Raji (cell line): ENCODE data around the gene BIN2.

Source experiments
- POLR2A ChIP-seq: IDR thresholded peaks from 2 replicates; pipeline ENCODE4 v1.6.1; 2011; ENCODE audit warnings: low read depth, low read length, control low read depth; ENCODE audit not compliant: insufficient read depth

Gene BIN2

DNA sequence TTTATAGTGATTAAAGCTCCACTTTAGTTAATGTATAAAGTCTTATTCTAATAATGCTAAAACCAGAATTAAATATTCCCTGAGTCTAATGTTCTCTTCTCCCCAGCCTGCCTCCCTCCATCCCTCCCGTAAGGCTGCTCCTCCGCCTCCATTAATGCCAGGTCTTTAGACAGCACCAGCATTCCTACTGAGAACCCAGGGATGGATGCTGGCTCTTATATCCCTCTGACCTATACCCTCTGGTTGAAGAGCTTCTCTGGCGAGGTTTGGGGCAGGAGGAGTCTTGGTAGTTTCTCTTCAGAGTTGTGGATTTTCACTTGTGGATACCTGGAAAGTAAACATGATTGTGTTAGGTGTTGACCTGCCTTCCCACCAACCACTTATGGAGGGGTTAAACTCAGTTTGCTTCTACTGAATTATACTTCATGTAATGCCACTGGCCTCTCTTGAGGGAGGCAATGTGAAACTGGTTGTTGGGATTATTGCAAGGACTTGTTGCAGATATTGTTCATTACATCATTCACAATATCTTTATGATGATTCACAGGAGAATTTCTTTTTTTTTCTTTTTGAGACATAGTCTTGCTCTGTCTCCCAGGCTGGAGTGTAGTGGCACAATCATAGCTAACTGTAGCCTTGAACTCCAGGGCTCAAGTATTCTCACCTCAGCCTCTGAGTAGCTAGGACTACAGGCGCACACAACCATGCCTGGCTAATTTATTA, 42.6 kb downstream of the BIN2 start:
- no peak for TF ChIP-seq POLR2A

DNA sequence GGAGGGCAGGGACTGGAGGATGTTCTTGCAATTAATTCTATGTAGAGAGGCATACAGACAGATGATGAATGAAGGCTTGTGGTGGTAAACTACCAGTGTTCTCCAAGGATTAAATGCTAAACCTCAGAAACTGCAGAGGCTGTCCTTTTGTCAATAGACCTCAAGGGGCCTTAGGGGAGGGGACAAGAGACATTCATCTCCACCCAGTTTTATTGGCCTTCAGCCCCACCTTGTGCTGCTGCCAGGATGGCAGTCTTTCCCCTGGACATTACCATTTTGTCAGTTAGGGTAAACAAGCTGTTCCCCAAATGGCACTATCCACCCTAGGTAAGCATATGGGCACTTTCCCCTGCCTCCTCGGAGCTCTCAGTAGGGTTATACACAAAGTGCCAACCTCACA, 48.9 kb downstream of the BIN2 start:
- TF ChIP-seq POLR2A = no peak

DNA sequence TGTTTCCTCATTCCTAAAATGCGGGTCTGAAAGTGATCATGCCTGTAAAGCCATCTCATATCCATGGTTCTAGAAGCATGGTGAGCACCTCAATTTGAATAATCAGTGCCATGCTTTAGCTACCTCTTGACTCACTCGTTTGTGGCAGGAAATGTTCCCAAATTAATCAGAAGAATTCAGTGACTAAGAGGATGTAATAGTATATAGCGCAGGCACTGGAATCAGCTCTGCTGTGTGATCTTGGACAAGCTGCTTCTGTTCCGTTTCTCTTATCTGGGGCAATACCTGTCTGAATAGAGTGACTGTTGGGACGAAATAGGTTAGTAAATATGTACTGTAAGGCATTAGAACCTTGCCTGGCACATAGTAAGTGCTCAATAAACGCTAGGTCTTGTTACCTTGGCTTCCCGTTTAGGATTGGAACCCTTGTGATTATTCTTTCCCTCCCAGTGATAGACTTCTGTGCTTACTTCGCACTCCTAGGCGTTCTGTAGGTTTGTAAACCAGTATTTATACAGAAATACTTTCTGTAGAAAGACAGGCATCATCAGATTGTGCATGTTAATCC, 52.9 kb downstream of the BIN2 start:
- TF ChIP-seq POLR2A = no peak

DNA sequence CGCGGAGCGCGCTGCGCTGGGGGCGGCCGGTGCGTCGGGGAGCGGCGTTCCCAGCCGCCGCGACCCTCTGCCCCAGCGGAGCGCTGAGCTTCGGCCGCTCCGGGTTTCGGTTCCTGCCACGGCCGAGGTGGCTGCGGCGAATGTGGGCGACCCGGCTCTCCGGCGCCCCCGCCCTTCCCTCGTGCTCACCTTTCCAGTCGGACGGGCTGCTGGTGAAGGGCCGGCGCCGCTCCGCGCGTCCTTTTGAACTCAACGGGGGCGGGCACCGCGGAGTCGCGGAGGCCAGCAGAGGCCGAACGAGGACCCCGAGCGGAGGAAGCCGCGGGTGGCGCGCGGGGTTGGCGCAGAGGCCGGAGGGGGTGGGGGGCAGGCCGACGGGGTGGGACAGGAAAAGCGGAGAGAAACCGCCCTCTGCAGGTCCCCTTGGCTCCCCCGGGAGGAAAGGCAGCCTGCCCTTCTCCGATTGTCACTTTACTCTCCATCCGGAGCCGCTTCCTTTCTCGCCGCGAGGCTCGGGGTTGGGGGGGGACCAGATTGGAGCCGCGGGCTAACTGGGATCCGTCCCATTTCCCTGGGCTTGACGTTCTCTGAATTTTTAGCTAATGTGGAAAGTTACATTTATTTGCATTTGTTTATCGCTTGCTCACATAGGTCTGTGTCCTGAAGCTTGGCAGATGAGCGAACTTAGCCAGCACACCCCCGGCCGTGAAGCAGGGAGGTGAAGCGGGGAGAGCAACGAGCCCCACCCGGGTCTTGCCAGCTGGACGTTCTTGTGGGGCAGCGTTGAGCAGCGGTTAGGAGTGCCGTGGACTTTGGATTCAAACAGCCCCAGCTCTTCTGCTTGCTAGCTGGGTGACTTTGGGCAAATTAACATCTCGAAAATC, 53.7 kb downstream of the BIN2 start, which contains the start of gene SMAGP:
TSS of gene SMAGP (minus strand) at position 349 of the 884 bp plus-strand sequence. CDS start 1,137 bp downstream, outside the sequence.
- no peak for TF ChIP-seq POLR2A

DNA sequence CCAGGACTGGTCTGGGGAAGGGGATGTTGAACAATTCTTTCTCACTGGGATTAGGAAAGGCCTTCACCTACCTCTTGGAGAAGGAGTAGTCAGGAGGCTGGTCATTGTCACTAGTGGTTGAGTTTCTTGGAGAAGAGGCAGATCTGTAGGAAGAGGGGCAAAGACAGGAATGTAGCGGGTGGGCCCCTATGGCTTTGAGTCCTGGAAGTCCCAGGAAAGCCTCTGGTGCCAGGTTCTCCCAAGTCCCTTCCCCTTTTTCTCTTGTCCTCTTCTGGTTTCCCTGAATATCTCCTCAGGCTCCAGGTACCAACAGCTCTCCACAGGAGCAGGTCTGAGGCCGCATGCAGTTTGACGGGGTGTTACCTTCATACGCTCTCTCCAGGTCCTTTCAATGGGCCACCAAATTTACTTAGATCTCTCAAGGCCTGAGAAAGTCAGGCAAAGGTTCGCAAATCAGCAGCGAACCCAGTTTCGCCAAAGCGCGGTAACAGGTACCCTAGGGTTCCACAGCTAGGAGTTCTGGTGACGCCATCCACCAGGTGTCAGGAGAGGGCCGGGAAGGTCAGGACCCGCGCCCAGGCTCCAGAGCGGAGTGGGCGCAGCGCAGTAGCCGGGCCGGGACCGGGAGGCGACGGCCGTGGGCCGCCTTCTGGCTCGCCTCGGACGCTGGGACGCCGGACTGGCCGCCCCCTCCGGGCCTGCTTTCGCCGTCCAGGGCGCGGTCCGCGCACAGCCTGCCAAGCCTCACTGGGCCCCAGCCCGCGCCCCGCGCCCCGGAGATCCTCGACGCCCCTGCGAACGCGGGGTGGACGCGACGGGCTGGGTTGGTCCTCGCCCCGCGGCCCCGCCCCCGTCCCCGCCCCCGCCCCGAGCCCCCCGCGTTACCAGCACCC, 54.6 kb downstream of the BIN2 start:
- no peak for TF ChIP-seq POLR2A

DNA sequence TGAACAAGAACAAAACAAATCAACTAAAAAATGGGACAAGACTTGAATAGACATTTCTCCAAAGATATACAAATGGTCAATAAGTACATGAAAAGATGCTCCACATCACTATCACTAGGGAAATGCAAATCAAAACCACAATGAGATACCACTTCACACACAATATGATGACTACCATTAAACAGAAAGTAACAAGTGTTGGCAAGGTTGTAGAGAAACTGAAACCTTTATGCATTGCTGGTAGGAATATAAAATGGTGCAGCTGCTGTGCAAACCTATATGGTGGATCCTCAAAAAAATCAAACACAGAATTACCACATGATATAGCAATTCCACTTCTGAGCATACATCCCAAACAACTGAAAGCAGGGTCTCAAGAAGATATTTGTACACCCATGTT, 59.0 kb downstream of the BIN2 start:
- TF ChIP-seq POLR2A = no peak

DNA sequence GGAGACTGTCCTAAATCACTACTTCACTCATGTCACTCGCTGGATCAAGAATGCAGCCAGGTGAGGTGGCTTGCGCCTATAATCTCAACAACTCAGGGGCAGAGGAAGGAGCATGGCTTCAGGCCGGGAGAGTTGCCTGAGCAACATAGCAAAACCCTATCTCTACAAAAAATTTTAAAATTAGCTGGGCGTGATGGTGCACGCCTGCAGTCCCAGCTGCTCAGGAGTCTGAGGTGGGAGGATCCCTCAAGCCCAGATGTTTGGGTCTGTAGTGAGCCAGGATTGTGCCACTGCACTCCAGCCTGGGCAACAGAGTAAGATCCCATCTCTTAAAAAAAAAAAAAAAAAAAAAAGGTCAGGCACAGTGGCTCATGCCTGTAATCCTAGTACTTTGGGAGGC, 59.7 kb downstream of the BIN2 start:
- no peak for TF ChIP-seq POLR2A

DNA sequence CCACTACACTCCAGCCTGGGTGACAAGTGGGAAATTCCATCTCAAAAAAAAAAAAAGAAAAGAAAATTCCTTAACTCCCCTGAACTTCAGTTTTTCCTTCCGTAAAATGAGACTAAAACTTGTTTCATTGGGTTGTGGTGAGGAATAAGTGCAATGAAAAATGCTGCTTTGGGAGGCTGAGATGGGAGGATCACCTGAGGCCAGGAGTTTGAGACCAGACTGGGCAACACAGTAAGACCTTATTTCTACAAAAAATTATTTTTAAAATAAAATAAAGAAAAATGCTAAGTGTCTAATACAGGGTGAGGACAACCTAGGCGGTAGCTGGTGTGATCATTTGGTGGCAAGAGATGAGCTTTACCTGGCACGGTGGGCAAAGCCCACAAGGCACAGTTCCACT, 60.6 kb downstream of the BIN2 start:
- TF ChIP-seq POLR2A = no peak

DNA sequence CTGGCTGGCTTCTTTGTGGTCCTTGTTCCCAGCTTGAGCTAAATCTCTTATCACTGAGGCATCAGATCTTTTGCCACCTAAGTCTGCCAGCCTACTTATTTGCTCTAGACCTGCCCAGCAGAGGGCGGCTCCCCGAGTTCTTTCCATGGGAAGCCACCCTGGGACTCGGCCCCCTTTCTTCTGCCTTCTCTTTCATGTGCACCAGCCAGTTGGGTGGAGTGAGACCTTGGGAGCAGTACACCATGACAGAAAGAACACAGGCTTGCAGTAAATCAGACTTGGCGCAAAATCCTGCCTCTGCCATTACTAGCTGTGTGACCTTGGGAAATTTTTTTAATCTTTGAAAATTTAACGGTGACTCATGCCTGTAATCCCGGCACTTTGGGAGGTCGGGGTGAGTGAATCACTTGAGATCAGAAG, 61.2 kb downstream of the BIN2 start:
- TF ChIP-seq POLR2A = no peak

DNA sequence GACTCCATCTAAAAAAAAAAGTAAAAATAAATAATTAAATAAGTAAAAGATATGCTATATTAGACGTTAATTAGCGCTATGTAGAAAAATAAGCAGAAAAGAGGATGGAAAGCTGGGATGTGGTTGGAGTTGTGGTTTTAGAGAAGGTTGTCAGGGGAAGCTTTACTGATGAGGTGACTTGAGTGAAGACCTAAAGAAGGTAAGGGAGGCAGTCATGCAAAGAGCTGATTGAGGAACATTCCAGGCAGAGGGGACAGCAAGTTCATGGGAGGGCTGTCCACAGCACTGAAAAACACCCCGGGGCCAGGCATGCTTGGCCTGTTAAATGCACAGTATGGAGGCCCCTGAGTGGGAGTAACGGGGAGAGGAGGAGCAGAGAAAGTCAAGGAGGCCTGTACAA, 69.4 kb downstream of the BIN2 start:
- no peak for TF ChIP-seq POLR2A

DNA sequence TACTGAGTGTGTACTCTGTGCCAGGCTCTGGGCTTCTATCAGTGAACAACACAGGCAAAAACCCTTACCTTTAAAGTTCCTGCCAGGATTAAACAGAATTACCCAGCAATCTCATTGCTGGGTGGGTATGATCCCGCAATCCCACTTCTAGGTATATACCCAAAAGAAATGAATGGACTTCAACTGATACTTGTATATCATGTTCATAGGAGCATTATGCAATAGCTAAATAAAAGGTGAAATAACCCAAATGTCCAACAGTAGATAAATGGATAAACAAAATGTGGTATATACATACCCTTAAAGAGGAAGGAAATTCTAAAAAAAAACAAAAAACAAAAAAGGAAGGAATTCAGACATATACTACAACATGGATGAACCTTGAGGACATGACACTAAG, 70.7 kb downstream of the BIN2 start:
- no peak for TF ChIP-seq POLR2A

DNA sequence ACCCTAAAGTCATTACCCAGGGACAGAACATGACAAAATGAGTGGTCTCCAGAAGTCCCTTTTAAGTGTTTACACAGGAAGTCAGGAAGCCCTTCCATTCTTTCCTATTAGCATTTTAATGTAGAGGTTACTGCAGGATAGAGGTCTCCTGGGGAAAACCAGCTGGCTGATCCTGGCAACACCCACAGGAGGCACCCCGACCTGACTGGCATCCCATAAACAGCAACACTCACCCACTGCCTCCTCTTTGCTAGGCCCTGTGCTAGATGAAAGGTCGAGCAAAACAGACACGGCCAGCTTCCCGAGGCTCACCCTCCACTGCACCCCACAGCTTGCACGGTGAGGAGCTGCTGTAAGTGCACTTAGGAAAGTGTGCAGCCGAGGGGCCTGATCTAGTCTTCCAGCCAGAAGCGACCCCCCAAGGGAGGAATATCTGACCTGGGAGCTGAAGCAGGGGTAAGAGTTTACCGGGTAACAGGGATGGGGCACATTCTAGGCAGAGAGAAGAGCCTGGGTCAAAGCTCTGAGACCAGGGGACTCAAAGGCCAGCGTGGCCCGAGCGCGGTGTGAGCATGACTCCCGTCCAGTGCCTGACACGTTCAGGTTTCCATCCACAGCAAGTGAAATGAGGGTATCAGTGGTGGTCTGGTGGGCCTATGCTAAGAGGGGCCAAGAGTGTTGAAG, 76.3 kb downstream of the BIN2 start:
- no peak for TF ChIP-seq POLR2A

DNA sequence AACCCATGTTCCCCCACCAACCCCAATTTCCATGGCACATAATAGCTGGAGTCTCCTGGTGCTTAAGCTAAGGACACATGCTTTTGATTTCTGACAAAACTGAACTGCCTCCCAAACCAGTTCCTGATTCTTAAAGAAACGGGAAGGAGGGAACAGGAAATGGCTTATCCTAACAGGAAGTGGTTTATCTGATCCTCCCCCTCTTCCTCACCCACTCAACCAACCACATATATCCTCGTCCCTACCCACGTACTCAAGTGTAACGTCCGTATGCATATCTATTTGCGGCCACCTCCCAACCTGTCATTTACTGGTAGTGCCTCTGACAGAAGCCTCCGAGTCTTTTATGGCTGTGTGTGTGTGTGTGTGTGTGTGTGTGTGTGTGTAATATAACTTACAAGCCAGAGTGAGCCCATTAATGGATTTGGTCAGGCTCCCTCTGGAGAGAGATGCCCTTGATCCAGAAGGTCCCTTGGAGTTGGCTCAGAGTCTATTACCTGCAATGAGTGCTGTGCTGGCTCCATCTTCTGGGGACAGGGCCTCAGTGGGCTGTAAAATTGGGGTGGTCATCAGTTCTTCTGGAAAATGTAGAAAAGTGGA, 77.6 kb downstream of the BIN2 start:
- no peak for TF ChIP-seq POLR2A
